HG03060 (cell line): ENCODE measurements around the gene PODXL2.

Source experiments
- ATAC-seq: cut with Tn5 transposase; IDR thresholded peaks from one replicate; pipeline ENCODE4 v1.9.1; 2021; ENCODE audit warnings: low read depth, moderate number of reproducible peaks; ENCODE audit not compliant: unreplicated experiment

The PODXL2 gene

GRCh38 chr3:127685708-127686511 lies 56.9 kb downstream of the PODXL2 start:
- no peak for ATAC-seq

- no peak for ATAC-seq
These were observed 57.5 kb downstream of the PODXL2 start for GRCh38 chr3:127686512-127686894.

- no peak for ATAC-seq
These were observed 58.3 kb downstream of the PODXL2 start for GRCh38 chr3:127687228-127687737.

- no peak for ATAC-seq
These were observed 59.0 kb downstream of the PODXL2 start for GRCh38 chr3:127688022-127688415.

- no peak for ATAC-seq
These were observed 59.7 kb downstream of the PODXL2 start for GRCh38 chr3:127688416-127689265.

- ATAC-seq = no peak
These were observed 60.4 kb downstream of the PODXL2 start for GRCh38 chr3:127689266-127689860.

- no peak for ATAC-seq
These were observed 61.1 kb downstream of the PODXL2 start for GRCh38 chr3:127690106-127690505.

- no peak for ATAC-seq
These were observed 62.0 kb downstream of the PODXL2 start for GRCh38 chr3:127690823-127691452.

GRCh38 chr3:127691489-127691888 lies 62.5 kb downstream of the PODXL2 start:
- no peak for ATAC-seq

GRCh38 chr3:127691974-127692373 lies 63.0 kb downstream of the PODXL2 start:
- no peak for ATAC-seq

- no peak for ATAC-seq
These were observed 63.7 kb downstream of the PODXL2 start for GRCh38 chr3:127692501-127693335.

- ATAC-seq = no peak
These were observed 64.4 kb downstream of the PODXL2 start for GRCh38 chr3:127693336-127693843.

GRCh38 chr3:127694467-127695215 lies 65.7 kb downstream of the PODXL2 start:
- ATAC-seq = no peak

GRCh38 chr3:127697551-127698240 lies 68.7 kb downstream of the PODXL2 start:
- ATAC-seq = no peak

- ATAC-seq = no peak
These were observed 69.3 kb downstream of the PODXL2 start for GRCh38 chr3:127698286-127698685.

GRCh38 chr3:127698691-127699415 lies 69.9 kb downstream of the PODXL2 start:
- no peak for ATAC-seq

- ATAC-seq = no peak
These were observed 70.7 kb downstream of the PODXL2 start for GRCh38 chr3:127699416-127700300.
